Right kidney (tissue), 9 donors: ENCODE data around the gene TRPM7.
"Not testable (repeated sequence)": the region's sequence is repeated elsewhere in the genome, so short reads cannot be mapped to it uniquely, and the experiment has no call there.

Experiments used
- DNase-seq: peaks from one replicate; pipeline ENCODE4 v3.0.0-alpha.2; 2016
- long read RNA-seq, 8 donors: transcript quantifications; one replicate each; lab custom pipeline, GENCODE V29; 2026

Gene TRPM7
- long read RNA-seq, donor 1, result 0 reads
- long read RNA-seq, donor 2, result 0 reads
- long read RNA-seq, donor 3, result 0 reads
- long read RNA-seq, donor 4, full-length matches to known transcripts, result 1 of 1 reads
- long read RNA-seq, donor 4, partial matches to known transcripts, result 0 of 1 reads
- long read RNA-seq, donor 4, other reads (novel, unspliced or antisense), result 0 of 1 reads
- long read RNA-seq, donor 5, result 0 reads
- long read RNA-seq, donor 6, result 0 reads
- long read RNA-seq, donor 7, result 0 reads
- long read RNA-seq, donor 8, result 0 reads

DNA sequence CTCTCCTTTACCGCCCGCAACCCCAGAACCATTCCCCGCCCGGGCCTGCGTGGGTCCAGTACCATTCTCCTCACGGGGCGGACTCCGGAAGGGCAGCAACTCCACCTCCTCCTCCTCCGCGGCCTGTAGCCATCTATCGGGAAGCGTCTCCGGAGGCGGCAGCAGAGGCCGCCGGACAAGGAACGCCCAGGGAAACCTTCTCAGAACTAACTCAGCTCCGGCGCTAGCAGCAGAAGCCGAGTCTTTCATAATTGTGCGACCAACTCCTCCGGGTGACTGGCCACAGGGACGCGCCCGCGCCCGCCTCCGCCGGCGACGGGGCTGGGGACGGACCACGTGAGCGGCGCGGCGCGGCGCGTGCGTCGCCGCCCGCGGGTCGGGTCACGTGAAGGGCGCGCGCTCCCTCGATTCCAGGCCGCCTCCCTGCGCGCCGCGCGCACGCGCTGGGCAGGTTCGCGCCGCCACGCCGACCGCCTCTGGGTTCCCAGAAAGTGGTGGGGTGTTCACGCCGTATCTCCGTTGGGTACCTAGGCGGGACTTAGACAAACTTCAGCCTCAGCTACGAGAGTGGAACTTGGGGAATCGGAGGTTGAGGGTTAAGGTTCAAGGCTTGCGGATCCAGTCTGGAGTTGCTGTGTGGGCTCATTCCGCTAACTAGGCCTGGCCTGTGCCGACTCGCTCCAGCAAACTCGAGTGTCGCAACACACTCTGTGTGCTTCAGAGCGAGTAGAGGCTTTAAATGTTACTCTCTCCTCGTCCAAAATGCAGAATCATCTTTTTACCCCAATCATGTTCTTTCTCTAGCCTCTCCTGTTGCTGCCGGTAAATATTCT lies at the start of gene TRPM7:
Gene TRPM7 (minus strand): TSS at position 329 of the 833 bp plus-strand sequence. CDS start 264 bp downstream, at position 65.
- peak; percentile 99 for DNase-seq

DNA sequence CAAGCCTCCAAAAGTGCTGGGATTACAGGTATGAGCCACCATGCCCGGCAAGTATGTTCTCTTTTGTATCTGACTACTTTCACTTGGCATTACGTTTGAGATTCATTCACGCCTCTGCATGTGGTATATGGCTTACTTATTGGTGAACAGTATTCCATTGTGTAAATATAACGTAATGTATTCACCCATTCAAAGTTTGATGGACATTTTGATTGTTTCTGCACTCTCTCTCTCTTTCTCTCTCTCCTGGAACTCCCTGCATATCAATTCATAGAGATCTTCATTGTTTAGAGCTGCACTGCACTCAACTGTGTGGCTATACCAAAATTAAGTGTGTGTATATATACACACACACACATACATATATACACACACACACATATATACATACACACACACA lies 48.6 kb upstream of the TRPM7 start:
- no peak for DNase-seq

GRCh38 chr15:50726315-50726714 lies 39.7 kb upstream of the TRPM7 start:
- no peak for DNase-seq

DNA sequence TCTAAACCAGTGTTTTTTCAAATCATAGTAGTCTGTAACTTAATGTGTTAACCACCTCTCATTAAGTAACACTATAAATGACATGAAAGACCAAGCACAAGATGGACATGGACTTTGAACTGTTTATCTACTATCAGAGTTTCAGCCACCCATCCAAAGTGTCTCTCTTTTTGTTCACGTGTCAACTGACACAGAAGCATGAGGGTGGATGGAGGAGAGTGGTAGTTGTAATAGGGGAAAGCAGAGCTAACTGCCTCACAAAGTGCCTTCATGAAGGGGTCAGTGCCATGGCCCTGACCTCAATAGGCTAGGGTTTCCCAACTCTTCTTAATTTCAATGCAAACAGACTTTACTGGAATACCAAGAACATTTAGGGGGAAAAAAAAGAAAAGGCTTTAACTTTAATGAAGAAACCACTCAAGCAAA lies 32.1 kb upstream of the TRPM7 start:
- no peak for DNase-seq

DNA sequence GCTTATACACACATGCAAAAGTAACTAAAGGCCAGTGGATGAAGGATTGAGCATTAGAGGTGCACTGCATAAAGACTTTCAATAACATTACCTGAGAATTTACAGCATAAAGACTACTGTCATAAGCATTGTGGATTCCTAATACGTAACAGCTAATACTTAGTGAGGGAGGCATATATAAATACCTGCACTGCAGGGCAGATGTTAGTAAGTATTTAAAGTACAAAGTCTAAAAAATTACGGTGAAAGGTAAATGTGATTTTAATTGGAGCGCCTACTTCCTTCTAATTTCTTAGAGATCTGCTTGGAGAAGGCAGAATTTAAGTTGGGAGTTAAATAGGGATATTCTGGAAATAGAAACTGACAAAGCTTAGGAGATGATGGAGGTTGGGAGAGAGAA lies 25.4 kb upstream of the TRPM7 start:
- DNase-seq, result no peak

GRCh38 chr15:50710585-50710984 lies 24.0 kb upstream of the TRPM7 start:
- DNase-seq, result no peak

DNA sequence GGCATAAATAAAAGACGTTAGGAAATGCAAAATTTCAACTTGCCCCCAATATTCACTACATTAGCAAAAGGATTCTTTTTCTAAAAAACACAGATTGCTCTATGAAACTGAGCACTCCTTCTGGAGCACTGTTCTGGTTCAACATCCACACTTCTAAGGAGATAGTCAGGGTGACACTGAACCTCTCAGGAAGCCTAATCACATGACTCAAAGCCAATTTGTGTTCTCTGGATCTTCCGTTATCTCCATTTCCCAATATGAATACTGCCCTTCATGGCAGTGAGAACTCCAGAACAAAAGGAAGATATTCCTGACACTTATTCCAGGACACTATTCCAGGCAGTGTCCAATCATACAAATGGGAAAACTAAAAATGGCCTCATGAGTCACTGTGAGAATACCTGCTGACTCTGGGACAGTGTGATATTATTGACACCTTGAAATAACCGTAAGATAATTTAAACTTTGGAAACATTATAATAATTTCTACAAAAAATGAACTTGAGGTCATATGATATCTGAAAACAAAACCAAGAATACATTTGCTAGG lies 21.4 kb upstream of the TRPM7 start:
- no peak for DNase-seq

DNA sequence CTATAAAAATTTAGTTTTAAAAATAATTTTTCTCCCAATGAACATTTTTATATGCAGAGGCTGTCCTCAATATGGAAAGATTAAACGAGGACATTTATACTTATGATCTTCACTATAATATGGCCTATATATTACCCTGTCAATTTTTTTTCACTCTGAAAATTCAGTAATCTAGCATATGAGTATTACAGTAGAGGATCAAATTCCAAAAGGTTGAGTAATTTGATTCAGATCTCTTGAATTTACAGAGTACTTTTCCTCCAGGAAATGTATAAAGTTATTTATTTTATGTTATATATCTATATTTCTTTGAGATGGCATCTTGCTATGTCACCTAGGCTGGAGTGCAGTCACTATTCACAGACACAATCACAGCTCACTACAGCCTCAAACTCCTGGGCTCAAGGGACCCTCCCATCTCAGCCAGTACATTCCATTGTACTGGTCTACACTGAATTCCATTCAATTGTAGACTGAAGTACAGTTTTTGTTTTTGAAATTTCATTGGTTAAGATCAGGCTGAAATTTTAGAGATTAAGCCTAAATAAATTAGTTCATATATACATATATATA lies 16.3 kb upstream of the TRPM7 start:
- no peak for DNase-seq

- DNase-seq, result no peak
Observed at GRCh38 chr15:50698101-50698500, 11.5 kb upstream of the TRPM7 start.

DNA sequence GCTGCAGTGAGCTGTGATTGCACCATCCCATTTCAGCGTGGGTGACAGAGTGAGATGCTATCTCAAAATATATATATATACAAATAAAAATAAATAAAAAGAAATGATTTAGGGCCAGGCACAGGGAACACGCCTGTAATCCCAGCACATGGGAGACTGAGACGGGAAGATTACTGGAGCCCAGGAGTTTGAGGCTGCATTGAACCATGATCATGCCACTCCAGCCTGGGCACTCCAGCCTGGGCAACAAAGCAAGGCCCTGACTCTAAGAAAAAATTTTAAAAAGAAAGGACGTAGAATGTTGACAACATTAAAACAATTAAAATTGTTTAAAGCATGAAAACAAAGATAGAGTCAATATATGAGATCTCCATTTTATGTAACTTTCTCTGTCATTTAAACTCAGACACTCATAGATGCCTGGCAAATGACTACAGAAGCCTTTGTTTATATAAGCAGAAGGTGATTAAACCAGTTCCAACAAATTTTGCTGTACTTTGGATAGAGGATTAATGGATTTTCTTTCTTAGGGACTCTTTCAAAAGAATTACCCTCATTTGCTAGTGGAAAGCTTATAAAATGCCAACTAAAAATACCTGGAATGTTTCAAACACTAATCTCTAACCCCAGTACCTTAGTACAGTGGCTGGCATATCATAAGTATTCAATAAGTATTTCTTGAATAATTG lies 10.7 kb upstream of the TRPM7 start:
- DNase-seq, result no peak

- not testable (repeated sequence) for DNase-seq
Observed at GRCh38 chr15:50694634-50695165, 8.1 kb upstream of the TRPM7 start.

GRCh38 chr15:50687302-50687902 lies 805 bp upstream of the TRPM7 start:
- no peak for DNase-seq

DNA sequence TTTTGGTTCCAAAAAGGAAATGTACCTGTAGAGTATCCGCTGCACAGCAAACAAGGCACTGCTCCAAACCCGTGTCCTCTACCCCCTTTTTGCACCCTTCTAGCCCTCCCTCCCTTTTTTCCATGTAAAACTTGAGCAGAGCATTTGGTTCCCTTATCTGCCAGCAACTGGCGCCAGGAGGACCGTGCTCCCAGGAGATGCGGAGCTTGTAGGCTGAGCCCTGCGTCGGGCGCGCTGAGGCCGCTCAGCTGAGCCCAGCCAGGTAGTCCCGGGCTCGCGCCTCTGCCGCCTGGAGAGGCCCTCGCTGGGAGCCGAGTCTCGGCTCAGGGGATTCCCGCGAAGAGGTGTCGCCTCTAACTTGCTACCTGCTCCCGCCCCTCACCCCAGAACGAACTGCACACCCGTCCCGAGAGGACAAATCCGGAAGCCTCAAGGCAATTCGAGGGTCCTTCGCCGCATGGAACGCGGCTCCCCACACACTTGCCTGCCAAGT lies 575 bp downstream of the TRPM7 start:
- no peak for DNase-seq

DNA sequence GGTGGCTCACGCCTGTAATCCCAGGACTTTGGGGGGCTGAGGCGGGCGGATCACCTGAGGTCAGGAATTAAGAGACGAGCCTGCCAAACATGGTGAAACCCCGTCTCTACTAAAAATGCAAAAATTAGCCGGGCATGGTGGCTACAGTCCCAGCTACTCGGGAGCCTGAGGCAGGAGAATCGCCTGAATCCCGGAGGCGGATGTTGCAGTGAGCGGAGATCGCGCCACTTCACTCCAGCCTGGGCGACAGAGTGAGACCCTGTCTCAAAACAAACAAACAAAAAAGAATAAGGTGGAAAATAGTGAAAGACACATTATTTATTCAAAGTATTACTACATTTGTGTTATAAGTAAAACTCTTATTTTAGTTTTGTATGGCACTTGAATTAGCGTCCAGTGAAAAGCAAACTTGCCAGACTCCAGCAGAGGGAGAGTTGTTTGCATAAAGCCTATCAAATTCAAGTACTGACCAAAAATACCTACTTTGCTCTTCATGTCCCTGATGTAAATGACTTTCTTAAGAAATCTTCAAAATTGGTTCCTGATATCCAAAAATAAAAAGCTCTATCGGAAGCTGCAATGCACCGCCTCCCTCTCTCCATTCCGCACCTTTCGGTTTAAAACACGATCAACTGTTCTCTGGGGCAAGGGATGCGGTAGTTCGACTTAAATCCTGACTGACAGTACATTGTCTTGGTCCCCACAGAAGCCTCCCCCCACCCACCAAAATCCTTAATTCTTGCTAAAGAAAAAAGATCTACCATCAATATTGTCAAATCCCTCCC lies 1.2 kb downstream of the TRPM7 start:
- DNase-seq, result peak; percentile 40

GRCh38 chr15:50681467-50681866 lies 5.1 kb downstream of the TRPM7 start:
- DNase-seq, result no peak

- DNase-seq, result no peak
Observed at GRCh38 chr15:50676799-50677483, 9.7 kb downstream of the TRPM7 start.

GRCh38 chr15:50675535-50676144 lies 11.0 kb downstream of the TRPM7 start:
- DNase-seq, result peak; percentile 6

DNA sequence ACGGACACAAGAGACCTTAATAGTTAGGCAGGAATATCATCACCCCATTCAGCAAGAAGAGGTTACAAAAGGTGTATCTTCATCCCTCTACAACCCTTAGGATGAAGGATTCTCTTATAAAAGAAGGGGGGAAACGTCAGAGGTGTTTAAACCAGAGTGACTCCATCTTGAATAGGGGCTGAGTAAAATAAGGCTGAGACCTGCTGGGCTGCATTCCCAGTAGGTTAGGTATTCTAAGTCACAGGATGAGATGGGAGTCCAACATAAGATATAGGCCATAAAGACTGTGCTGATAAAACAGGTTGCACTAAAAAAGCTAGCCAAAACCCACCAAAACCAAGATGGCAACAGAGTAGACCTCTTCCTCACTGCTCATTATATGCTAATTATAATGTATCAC lies 16.5 kb downstream of the TRPM7 start:
- DNase-seq, result no peak

DNA sequence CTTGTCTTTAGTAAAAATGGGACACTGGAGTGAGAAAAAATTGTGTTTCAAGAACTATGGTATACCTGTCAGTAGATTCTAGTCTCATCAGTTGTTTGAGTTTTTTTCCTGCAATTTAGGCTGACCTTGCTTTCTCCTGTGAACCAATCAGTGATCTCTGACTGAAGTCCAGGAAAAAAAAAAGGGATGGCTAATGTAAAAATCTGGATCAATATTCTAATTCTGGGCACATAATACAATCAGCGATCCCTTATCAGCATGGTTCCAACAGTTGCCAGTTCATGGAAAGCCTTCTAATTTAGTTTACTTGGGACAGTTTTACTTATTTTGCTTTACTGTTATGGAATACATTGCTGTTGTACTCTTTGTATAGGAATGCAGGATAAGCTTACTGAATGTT lies 17.0 kb downstream of the TRPM7 start:
- no peak for DNase-seq

GRCh38 chr15:50665938-50666337 lies 20.7 kb downstream of the TRPM7 start:
- DNase-seq, result no peak
